K562 (cell line): ENCODE data around the gene OST4. TPM values are rescaled to one million over a fixed set of nuclear protein-coding genes. Genes with fewer than 3 reads are reported as not detected.

Experiments used
- ATF2 ChIP-seq: sonication (generic); formaldehyde crosslinking; IDR thresholded peaks from 2 replicates; pipeline ENCODE4 v1.8.1; 2022; ENCODE audit warnings: missing genetic modification reagents
- FOXP1 ChIP-seq: sonication (generic); formaldehyde crosslinking; IDR thresholded peaks from 2 replicates; pipeline ENCODE4 v1.8.0; 2022; ENCODE audit warnings: mild to moderate bottlenecking, missing genetic modification reagents
- ID3 ChIP-seq, 2 experiments: fragments of 250-450 bp in 1 of 2; fragments of 450-650 bp in 1 of 2; sonication (Bioruptor Pico) in 1 of 2; IDR thresholded peaks; 2 replicates each; pipeline versions ENCODE4 v1.6.1 to v1.8.0; 2016 to 2021; ENCODE audit warnings: mild to moderate bottlenecking in 2 of 2, moderate library complexity in 2 of 2, missing compliant biosample characterization in 1 of 2, missing genetic modification characterization in 1 of 2
- JUN ChIP-seq, 2 experiments: sonication (generic) in 1 of 2; formaldehyde crosslinking in 1 of 2; IDR thresholded peaks; 2 replicates each; pipeline versions ENCODE4 v1.6.1 to v1.8.0; 2012 to 2022; ENCODE audit warnings: borderline replicate concordance in 2 of 2, mild to moderate bottlenecking in 2 of 2, improper control_type of control experiment in 1 of 2, low read depth in 1 of 2, low read length in 1 of 2, missing genetic modification reagents in 1 of 2
- KAT8 ChIP-seq: fragments of 450-650 bp; IDR thresholded peaks from 2 replicates; pipeline ENCODE4 v1.6.1; 2016; ENCODE audit warnings: low read depth, mild to moderate bottlenecking
- NCOA2 ChIP-seq, 2 experiments: fragments of 450-650 bp; IDR thresholded peaks; 2 replicates each; pipeline ENCODE4 v1.6.1; 2018; ENCODE audit warnings: mild to moderate bottlenecking in 2 of 2, moderate library complexity in 1 of 2; ENCODE audit not compliant: partially characterized antibody in 2 of 2
- NCOR1 ChIP-seq: fragments of 450-650 bp; IDR thresholded peaks from 2 replicates; pipeline ENCODE4 v1.6.1; 2016; ENCODE audit warnings: mild to moderate bottlenecking, moderate library complexity
- NFYB ChIP-seq: IDR thresholded peaks from 2 replicates; pipeline ENCODE4 v1.6.1; 2011; ENCODE audit warnings: mild to moderate bottlenecking, moderate library complexity; ENCODE audit not compliant: insufficient read length; ENCODE audit errors: extremely low read depth
- NRF1 ChIP-seq, 2 experiments: fragments of 450-650 bp; IDR thresholded peaks in 1 of 2; conservative IDR thresholded peaks in 1 of 2; 2 replicates each; pipeline ENCODE4 v1.6.1; 2014; ENCODE audit warnings: mild to moderate bottlenecking in 2 of 2
- PKNOX1 ChIP-seq: fragments of 450-650 bp; IDR thresholded peaks from 2 replicates; pipeline ENCODE4 v1.6.1; 2016
- RAD51 ChIP-seq: fragments of 450-650 bp; IDR thresholded peaks from 2 replicates; pipeline ENCODE4 v1.7.1; 2016; ENCODE audit warnings: low read depth, mild to moderate bottlenecking, borderline replicate concordance
- RHOXF2B ChIP-seq: fragments of 250-450 bp; sonication (Bioruptor Pico); conservative IDR thresholded peaks from 2 replicates; pipeline ENCODE4 v1.5.1; 2021
- SMAD3 ChIP-seq: fragments of 450-650 bp; formaldehyde crosslinking; conservative IDR thresholded peaks from 2 replicates; pipeline ENCODE4 v1.4.0; 2020; ENCODE audit warnings: mild to moderate bottlenecking
- SMARCC2 ChIP-seq: fragments of 450-650 bp; IDR thresholded peaks from 2 replicates; pipeline ENCODE4 v1.6.1; 2017; ENCODE audit warnings: antibody characterized with exemption, moderate library complexity, mild to moderate bottlenecking, low read depth
- TAF7 ChIP-seq: fragments of 450-650 bp; IDR thresholded peaks from 2 replicates; pipeline ENCODE4 v1.6.1; 2016; ENCODE audit warnings: missing genetic modification characterization, missing compliant biosample characterization
- TCF7 ChIP-seq: sonication (generic); IDR thresholded peaks from 2 replicates; pipeline ENCODE4 v1.6.1; 2016; ENCODE audit warnings: antibody characterized with exemption, borderline replicate concordance
- TSC22D4 ChIP-seq: fragments of 450-650 bp; IDR thresholded peaks from 2 replicates; pipeline ENCODE4 v1.6.1; 2016; ENCODE audit warnings: missing genetic modification characterization, missing biosample characterization, control low read depth
- UBTF ChIP-seq, 2 experiments: IDR thresholded peaks; 2 replicates each; pipeline ENCODE4 v1.6.1; 2012; ENCODE audit warnings: improper control_type of control experiment in 2 of 2, low read depth in 2 of 2, low read length in 2 of 2, borderline replicate concordance in 1 of 2
- ZBTB8A ChIP-seq: fragments of 450-650 bp; IDR thresholded peaks from 2 replicates; pipeline ENCODE4 v1.6.1; 2018; ENCODE audit warnings: mild to moderate bottlenecking, moderate library complexity; ENCODE audit not compliant: partially characterized antibody
- ZFPM2 ChIP-seq: fragments of 250-450 bp; sonication (Bioruptor Pico); IDR thresholded peaks from 2 replicates; pipeline ENCODE4 v1.5.1; 2022; ENCODE audit warnings: mild to moderate bottlenecking
- ZNF224 ChIP-seq: sonication (generic); formaldehyde crosslinking; IDR thresholded peaks from 2 replicates; pipeline ENCODE4 v1.8.0; 2022; ENCODE audit warnings: mild to moderate bottlenecking, missing genetic modification reagents
- ZNF79 ChIP-seq: fragments of 250-450 bp; sonication (Bioruptor Pico); IDR thresholded peaks from 2 replicates; pipeline ENCODE4 v1.4.0; 2020; ENCODE audit warnings: low read depth, mild to moderate bottlenecking, moderate library complexity
- polyA plus RNA-seq, 8 experiments: library from polyadenylated mRNA; depleted of rRNA in 4 of 8; stranded (reverse) in 5 of 8; unstranded in 3 of 8; fragments of >200 nt; fragmentation: Nextera tagmentation in 2 of 8; fragmentation: Illumina TruSeq in 1 of 8; extraction: Ambion mirVana in 2 of 8; extraction: Trizol in 1 of 8; gene quantifications; 2 replicates each; pipeline versions ENCODE4 v1.2.1 to v1.2.3, GENCODE V29; 2011 to 2014; ENCODE audit warnings: inconsistent platforms in 1 of 8, missing spikeins in 1 of 8
- total RNA-seq, 7 experiments: library from RNA; depleted of rRNA in 6 of 7; stranded (reverse); fragments of >200 nt in 6 of 7; fragmentation: Illumina TruSeq in 2 of 7; extraction: Trizol in 2 of 7; gene quantifications; 2 replicates each; pipeline versions ENCODE4 v1.2.1 to v1.2.3, GENCODE V29; 2011 to 2021; ENCODE audit warnings: low replicate concordance in 1 of 7

OST4 gene
- total and polyA plus RNA-seq, 9 of the 15 experiments (the other 6 are each of a cell fraction or from before 2014, with no cell fraction given): 186 to 1,155 (median 355) TPM

- peak in 1 of 2 experiments; percentile 8; a peak in 1 of 4 replicates for TF ChIP-seq UBTF (IDR thresholded peaks at IDR 0.05; ENCODE audit: borderline replicate concordance in 1 of 2, low read depth in 2 of 2, low read length in 2 of 2)
- TF ChIP-seq ID3 (CRISPR knock-in tag; IDR thresholded peaks at IDR 0.05): no peak
- no peak for TF ChIP-seq ID3 (tag; IDR thresholded peaks at IDR 0.05)
- TF ChIP-seq ZNF224: no peak
- TF ChIP-seq RAD51: no peak
- no peak for TF ChIP-seq KAT8
- peak; percentile 28; the same call in 1 of the 2 replicates for TF ChIP-seq JUN (IDR thresholded peaks at IDR 0.05; ENCODE audit: borderline replicate concordance, low read depth, low read length)
- no peak for TF ChIP-seq JUN (CRISPR knock-in tag; IDR thresholded peaks at IDR 0.05; ENCODE audit: borderline replicate concordance)
- TF ChIP-seq TAF7 (tag): no peak
- no peak for TF ChIP-seq NFYB
- TF ChIP-seq NCOA2 (IDR thresholded peaks at IDR 0.05; ENCODE audit: partially characterized antibody in 2 of 2): no peak
- TF ChIP-seq SMARCC2: 0 out of 2 replicates have a peak, but pooled peaks have one; percentile 27
- TF ChIP-seq TSC22D4: no peak
- no peak for TF ChIP-seq NCOR1
- TF ChIP-seq ZNF79 (CRISPR knock-in tag): no peak
- no peak for TF ChIP-seq ZBTB8A
- TF ChIP-seq ATF2: no peak
- no peak for TF ChIP-seq TCF7
- no peak for TF ChIP-seq ZFPM2
- TF ChIP-seq NRF1 (conservative IDR thresholded peaks at IDR 0.05 in 1 of 2, IDR thresholded peaks at IDR 0.05 in 1 of 2): peak; percentile 62 to 66; a peak in 2 of 4 replicates
- peak; percentile 40; the same call in 1 of the 2 replicates for TF ChIP-seq PKNOX1
- TF ChIP-seq FOXP1 (CRISPR knock-in tag): 0 out of 2 replicates have a peak, but pooled peaks have one; percentile 43
- TF ChIP-seq SMAD3 (CRISPR knock-in tag): no peak
- TF ChIP-seq RHOXF2B (CRISPR knock-in tag): no peak
Observed at GRCh38 chr2:27071277-27071989, at the start of gene OST4 (continued).
